H1 (cell line): ENCODE measurements around the gene SEMA3E.

Source experiments
- EP300 ChIP-seq, 2 experiments: IDR thresholded peaks; 1 replicate in 1 of 2; 2 replicates in 1 of 2; pipeline ENCODE4 v1.6.1; 2011 to 2012; ENCODE audit warnings: low read depth in 2 of 2, low read length in 2 of 2, mild to moderate bottlenecking in 2 of 2, borderline replicate concordance in 1 of 2, inconsistent platforms in 1 of 2, moderate library complexity in 1 of 2
- EZH2 ChIP-seq: fragments of 200-600 bp; sonication (generic); IDR thresholded peaks from 2 replicates; pipeline ENCODE4 v1.7.1; 2012; ENCODE audit warnings: low read depth, mild to moderate bottlenecking, moderate library complexity, low read length, inconsistent platforms; ENCODE audit not compliant: severe bottlenecking
- GABPA ChIP-seq: IDR thresholded peaks from 2 replicates; pipeline ENCODE4 v1.6.1; 2011; ENCODE audit warnings: mild to moderate bottlenecking, low read length, moderate library complexity, borderline replicate concordance; ENCODE audit not compliant: insufficient read depth
- POLR2A ChIP-seq, 2 experiments: IDR thresholded peaks; 1 replicate in 1 of 2; 2 replicates in 1 of 2; pipeline ENCODE4 v1.6.1; 2011; ENCODE audit warnings: low read depth in 2 of 2, low read length in 2 of 2, mild to moderate bottlenecking in 2 of 2; ENCODE audit errors: control extremely low read depth in 1 of 2
- SUZ12 ChIP-seq: fragments of 200-600 bp; sonication (generic); IDR thresholded peaks from 2 replicates; pipeline ENCODE4 v1.6.1; 2012; ENCODE audit warnings: mild to moderate bottlenecking, inconsistent platforms, low read length, moderate library complexity, mixed read lengths
- TF ChIP-seq, protein P1 (sequence below), 3 experiments: IDR thresholded peaks; 1 replicate in 2 of 3; 2 replicates in 1 of 3; pipeline versions ENCODE4 v1.5.1 to v1.6.1; 2011; ENCODE audit warnings: low read length in 3 of 3, mild to moderate bottlenecking in 3 of 3, inconsistent platforms in 2 of 3, low read depth in 1 of 3, moderate library complexity in 1 of 3; ENCODE audit not compliant: insufficient read depth in 1 of 3; ENCODE audit errors: control extremely low read depth in 1 of 3
- TF ChIP-seq, protein P2 (sequence below): IDR thresholded peaks from 2 replicates; pipeline ENCODE4 v1.6.1; 2012; ENCODE audit warnings: inconsistent platforms
- TF ChIP-seq, protein P3 (sequence below): IDR thresholded peaks from 2 replicates; pipeline ENCODE4 v1.6.1; 2011; ENCODE audit warnings: low read depth, mild to moderate bottlenecking, low read length; ENCODE audit not compliant: insufficient read depth

DNA sequence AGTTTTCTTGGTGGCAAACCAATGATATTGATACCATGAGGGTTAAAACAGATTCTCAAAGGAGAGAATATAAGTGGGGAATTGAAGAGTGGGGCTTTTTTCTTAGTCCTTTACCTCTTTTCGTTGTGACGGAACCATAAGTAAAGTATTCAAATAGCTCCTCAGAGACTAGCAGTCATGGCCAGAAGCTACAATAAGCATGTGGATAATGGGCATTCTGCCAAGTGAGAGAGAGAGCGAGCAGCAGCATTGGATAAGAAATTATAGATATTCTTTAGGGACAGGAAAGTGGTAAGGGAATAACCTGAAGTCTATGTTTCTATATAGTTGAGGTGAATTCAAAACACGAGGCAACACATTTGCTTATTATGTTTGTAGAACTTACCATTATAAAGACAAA, 235.1 kb downstream of the SEMA3E start:
- TF ChIP-seq, protein P1, sequence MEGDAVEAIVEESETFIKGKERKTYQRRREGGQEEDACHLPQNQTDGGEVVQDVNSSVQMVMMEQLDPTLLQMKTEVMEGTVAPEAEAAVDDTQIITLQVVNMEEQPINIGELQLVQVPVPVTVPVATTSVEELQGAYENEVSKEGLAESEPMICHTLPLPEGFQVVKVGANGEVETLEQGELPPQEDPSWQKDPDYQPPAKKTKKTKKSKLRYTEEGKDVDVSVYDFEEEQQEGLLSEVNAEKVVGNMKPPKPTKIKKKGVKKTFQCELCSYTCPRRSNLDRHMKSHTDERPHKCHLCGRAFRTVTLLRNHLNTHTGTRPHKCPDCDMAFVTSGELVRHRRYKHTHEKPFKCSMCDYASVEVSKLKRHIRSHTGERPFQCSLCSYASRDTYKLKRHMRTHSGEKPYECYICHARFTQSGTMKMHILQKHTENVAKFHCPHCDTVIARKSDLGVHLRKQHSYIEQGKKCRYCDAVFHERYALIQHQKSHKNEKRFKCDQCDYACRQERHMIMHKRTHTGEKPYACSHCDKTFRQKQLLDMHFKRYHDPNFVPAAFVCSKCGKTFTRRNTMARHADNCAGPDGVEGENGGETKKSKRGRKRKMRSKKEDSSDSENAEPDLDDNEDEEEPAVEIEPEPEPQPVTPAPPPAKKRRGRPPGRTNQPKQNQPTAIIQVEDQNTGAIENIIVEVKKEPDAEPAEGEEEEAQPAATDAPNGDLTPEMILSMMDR (IDR thresholded peaks at IDR 0.05; ENCODE audit: control extremely low read depth in 1 of 3, insufficient read depth in 1 of 3, low read depth in 1 of 3, low read length in 3 of 3), result no peak
- TF ChIP-seq POLR2A (IDR thresholded peaks at IDR 0.05; ENCODE audit: control extremely low read depth in 1 of 2, low read depth in 2 of 2, low read length in 2 of 2), result no peak
- TF ChIP-seq, protein P2, sequence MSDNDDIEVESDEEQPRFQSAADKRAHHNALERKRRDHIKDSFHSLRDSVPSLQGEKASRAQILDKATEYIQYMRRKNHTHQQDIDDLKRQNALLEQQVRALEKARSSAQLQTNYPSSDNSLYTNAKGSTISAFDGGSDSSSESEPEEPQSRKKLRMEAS, result no peak
- TF ChIP-seq GABPA, result no peak
- no peak for TF ChIP-seq SUZ12
- TF ChIP-seq, protein P3, sequence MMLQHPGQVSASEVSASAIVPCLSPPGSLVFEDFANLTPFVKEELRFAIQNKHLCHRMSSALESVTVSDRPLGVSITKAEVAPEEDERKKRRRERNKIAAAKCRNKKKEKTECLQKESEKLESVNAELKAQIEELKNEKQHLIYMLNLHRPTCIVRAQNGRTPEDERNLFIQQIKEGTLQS, result no peak
- no peak for TF ChIP-seq EP300 (IDR thresholded peaks at IDR 0.05; ENCODE audit: borderline replicate concordance in 1 of 2, low read depth in 2 of 2, low read length in 2 of 2)
- TF ChIP-seq EZH2, result no peak
